ENCODE results near the gene UGT1A7.

Gene UGT1A7

DNA sequence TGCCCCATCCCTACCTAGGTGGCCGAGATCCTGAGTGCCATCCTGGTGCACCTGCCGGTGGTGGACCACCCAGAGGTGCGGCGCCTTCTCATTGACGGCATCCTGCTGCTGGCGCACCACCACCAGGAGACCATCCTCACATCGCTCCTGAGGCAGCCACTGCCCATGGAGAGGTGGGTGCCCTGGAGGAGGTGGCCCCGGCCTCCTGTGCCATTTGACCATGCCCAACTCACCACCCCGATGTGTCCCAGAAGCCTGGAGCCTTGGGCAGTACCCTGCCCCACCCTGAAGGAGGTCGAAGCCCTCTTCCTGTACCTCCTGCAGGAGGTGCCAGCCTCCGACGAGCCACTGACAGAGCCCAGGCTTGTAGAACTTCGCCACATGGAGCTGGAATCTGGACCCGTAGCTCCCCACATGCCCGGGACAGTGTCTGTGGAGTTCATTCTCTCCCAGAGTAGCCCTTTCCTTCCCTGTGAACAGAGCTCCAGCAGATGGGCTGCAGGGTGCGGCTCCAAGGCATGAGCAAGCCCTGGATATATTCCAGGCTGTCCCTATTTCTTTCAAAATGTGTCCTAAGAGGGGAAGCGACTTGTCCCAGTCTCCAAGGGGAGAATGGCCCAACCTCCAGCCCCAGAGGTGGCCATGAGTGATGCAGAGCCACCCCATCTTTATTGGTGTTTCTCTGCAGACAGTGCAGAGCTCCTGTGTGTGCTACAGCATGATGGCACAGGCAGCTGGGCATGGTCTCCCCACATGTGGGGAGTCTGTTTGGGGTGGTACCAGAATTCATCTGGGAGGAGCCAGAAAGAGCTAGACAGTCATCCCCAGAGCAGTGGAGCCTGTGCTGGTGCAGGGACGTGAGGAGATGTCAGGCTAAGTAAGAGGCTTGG is 138.4 kb downstream of the UGT1A7 start:
- FAIRE-seq: no peak

DNA sequence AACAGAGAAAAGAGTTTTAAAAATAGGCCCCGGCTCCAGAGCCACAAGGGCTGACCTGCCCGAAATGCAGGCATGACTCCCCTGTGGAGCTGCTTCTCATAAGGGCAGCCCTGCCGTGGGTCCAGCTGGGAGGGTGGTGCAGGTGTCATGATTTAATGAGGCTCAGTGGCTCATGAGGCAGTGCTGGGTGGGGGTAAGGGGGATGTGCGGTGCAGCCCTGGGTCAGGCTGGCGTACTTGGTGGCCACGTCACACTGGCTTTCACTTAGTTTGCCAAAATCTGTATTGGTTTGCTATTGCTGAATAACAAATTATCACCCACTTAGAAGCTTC is 139.0 kb downstream of the UGT1A7 start:
- no peak for FAIRE-seq

DNA sequence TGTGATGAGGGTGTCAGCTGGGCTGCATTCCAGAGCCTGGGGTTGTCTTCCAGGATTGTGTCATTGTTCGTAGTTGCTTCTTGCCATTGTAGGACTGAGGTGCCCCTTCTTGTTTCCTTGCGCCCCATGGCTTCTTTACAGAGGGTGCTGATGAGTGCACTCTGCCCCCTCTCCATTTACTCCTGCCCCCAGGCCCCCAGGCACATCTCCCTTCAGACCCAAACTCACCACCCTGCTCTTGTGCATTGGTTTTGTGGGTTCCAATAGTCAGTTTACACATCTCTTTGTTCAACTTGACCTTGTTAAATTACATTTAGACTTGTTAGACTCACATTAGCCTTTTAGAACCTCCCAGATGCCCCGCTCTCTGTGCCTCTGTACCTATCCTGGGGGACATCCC is 139.5 kb downstream of the UGT1A7 start:
- FAIRE-seq: no peak

DNA sequence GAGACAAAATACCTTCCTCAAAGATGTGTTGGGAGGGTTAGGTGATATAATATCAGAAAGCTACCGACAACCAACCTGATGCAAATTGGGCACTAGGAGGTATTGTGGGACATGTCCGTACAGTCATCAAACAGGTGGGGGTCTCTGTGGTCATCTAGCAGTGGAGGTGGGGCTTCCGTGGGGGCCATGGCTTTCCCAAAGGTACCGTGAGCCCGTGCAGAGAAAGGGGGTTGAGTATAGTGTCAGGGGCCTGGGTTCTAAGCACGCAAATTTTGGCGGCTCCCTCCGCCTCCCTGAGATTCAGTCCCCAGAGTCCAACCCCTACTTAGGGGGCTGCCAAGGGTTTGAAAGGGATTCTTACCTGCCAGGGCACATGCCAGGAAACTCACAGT is 140.0 kb downstream of the UGT1A7 start:
- no peak for FAIRE-seq

DNA sequence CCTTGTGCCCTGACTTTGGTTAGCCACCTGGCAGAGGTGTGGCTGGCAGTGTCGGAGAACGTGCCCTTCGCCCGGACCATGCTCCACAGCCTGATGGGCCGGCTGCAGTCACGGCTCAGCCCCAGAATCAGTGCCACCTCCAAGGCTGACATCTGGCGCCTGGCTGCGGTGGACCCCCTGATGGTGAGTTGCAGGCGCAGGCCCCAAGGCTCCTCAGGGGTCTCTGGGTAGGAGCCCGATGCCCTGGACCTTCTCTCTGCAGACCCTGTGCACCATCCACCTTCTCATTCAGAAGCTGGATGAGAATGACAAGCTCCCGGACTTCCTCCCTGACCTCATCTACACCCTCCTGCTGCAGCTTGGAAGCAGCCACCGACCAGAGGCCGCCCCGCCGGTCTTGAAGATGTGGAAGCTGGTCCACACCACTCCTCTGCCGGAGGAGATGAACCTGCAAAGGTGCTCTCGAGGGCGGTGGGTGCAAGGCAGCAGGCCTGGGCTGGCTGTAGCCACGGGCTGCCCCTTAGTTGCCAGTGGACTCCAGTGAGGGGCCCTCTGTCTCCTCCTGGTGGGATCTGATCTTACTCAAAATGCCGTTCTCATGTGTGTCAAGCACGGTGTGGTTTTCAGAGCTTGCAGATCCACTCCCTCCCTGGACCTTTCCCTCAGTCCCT is 140.5 kb downstream of the UGT1A7 start:
- FAIRE-seq: no peak
